Stimulated activated CD8-positive, alpha-beta memory T cell treated with anti-CD3 and anti-CD28 coated beads, Interleukin-4, amount 100 ng/mL, for 48 hours (primary cell): ENCODE results near the gene LAGE3.
A peak's percentile ranks its signal among the peaks of the same experiment; 100 is the strongest.

Experiments
- DNase-seq: peaks from one replicate; pipeline ENCODE4 v3.0.0-alpha.2; 2020

The LAGE3 gene

GRCh38 chrX:154452823-154453222 lies 26.3 kb downstream of the LAGE3 start:
- DNase-seq: no peak

DNA sequence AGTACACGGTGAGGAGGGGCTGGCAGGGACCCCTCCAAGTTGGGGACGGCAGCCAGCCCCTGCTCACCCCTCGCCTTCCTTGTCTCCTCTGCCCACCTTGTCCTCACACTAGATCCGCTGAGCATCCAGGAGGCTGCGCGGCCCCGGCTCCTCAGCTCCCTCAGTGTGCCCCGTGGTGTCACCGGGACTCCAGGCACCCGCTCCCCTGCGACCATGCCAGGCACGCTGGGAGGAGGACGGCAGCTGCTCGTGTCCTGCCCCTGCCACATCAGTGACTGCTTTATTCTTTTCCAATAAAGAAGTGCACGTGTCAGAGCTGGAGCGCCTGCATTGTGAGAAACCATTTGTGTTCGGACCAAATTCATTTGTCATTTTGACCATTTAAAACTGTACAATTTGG lies 28.8 kb downstream of the LAGE3 start:
- no peak for DNase-seq

DNA sequence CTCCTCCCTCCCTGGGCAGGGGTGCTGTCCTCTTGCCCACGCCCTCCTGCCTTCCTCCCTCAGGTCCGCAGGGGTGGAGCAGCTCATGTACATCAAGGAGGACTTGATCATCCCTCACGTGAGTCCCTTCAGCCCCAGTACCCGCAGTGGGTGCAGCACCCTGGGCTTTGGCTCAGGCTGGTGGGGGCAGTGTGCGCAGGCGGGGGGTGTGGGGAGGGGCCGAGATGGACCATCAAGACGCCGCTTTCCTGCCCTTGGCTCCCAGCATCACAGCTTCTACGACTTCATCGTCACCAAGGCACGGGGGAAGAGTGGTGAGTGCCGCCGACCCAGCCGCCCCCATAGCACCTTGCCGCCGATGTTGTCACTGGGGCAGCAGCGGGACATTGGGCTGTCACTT lies 29.5 kb downstream of the LAGE3 start:
- no peak for DNase-seq

DNA sequence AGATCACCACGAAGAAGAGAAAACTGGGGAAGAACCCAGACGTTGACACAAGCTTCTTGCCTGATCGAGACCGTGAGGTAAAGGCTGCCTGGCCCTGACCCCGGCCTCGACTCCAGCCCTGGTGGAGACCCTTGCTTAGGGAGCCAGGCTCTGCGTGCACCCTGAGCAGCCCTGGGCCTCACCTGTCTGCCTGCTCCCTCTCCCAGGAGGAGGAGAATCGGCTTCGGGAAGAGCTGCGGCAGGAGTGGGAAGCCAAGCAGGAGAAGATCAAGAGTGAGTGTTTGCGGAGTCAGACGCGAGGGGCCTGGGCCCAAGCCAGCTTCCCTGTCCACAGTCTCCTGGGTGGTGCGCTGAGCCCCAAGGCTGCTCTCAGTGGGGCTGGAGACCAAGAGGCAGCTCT lies 30.6 kb downstream of the LAGE3 start:
- no peak for DNase-seq

DNA sequence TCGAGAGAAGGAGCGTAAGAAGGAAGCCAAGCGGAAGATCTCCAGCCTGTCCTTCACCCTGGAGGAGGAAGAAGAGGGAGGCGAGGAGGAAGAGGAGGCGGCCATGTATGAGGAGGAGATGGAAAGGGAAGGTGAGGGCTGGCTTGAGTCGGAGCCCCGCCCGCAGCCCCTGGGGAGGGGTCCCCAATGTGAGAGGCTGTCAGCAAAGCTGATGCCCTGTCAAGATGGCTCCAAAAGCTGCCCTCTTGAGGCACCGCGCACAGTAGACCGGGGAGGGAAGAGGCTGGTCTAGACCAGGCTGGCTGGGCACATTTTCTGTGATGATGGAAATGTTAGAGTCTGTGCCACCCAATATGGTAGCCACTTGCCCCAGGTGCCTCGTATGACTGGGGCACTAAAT lies 32.7 kb downstream of the LAGE3 start:
- DNase-seq: no peak

- DNase-seq: no peak
These were observed 33.3 kb downstream of the LAGE3 start for GRCh38 chrX:154445776-154446175.

DNA sequence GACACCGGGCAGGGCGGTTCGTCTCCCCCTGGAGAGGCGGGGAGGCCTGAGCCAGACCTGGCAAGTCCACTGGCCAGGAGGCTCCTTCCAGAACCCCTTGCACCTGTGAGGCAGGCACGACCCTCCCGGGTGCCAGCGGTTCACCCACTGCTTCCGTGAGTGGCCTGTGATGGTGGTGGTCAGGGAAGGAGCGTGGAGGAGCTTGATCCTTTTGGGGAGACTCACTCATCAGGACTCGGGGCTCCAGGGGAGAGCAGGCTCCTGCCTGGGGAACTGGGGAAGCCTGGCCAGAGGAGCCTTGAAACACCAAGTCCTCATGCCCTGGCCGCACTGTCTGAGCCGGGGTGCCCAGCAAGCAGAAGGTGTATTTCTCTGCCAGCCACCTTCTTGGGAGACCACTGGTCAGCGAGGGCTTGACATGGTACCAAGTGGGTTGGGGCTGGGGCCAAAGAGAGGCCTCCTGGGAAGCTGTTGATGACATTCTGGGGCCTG lies 34.3 kb downstream of the LAGE3 start:
- no peak for DNase-seq

GRCh38 chrX:154443992-154444754 lies 34.9 kb downstream of the LAGE3 start, which contains the start of gene FAM50A:
FAM50A (plus strand) TSS chrX:154444141; CDS start chrX:154444236, 95 bp downstream.
- peak; percentile 81 for DNase-seq

DNA sequence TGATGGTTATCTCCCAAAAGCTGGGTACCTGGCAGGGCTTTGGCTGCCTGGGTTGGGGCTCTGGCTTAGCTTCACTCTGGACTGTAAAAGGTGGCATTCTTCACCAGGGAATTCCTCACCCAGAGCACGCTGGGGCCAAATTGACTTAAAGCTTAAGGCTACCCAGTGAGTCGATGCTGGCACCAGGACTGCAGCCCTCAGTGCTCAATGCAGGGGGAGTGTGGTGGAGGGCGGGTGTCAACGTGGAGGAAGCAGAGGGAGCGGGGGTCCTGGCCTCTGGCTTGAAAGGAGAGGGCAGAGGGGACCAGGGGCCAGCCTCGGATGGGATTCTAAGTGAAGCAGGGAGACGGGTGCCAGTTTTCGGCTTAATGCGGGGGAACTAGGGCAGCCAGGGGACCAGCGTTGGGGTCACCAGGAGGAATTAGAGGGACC lies 35.6 kb downstream of the LAGE3 start:
- DNase-seq: no peak

- DNase-seq: no peak
These were observed 36.9 kb downstream of the LAGE3 start for GRCh38 chrX:154441984-154442707.

DNA sequence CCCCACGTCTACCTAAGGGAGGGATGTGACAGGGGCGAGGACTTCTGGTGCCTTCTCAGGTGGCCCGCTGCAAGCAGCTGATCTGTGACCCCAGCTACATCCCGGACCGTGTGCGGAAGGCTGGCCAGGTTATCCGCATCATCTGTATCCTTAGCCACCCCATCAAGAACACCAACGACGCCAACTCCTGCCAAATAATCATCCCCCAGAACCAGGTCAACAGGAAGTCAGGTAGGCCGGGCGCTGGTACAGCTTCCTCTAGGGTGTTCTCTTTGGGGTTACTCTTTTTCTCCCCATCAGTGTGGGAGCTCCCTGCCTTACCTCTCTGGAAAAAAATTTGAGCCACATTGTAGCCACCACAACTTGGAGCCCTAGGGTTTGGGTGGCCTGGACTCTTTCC lies 37.5 kb downstream of the LAGE3 start:
- DNase-seq: no peak

GRCh38 chrX:154440623-154441357 lies 38.3 kb downstream of the LAGE3 start:
- no peak for DNase-seq

DNA sequence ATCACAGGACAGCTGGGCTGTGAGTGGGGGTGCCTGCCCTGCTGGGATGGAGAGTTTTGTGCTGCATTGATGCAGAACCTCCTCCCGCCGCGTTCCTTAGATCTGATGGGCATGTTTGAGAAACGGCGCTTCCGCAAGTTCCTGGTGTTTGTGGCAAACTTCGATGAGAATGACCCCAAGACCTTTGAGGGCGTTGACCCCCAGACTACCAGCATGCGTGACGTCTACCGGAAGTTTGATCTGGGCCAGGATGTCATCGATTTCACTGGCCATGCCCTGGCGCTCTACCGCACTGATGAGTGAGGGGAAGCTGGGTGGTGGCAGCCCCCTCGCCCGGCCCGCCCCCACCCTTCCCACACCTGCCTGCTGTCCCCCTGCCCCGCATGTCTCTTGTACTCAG lies 39.2 kb downstream of the LAGE3 start:
- DNase-seq: no peak

GRCh38 chrX:154437971-154438893 lies 40.8 kb downstream of the LAGE3 start:
- no peak for DNase-seq

- DNase-seq: peak; percentile 71
These were observed 41.9 kb downstream of the LAGE3 start, which contains the start of gene GDI1 for GRCh38 chrX:154436983-154437752. GDI1 (plus strand) TSS chrX:154437154; CDS start chrX:154437255, 101 bp downstream.

DNA sequence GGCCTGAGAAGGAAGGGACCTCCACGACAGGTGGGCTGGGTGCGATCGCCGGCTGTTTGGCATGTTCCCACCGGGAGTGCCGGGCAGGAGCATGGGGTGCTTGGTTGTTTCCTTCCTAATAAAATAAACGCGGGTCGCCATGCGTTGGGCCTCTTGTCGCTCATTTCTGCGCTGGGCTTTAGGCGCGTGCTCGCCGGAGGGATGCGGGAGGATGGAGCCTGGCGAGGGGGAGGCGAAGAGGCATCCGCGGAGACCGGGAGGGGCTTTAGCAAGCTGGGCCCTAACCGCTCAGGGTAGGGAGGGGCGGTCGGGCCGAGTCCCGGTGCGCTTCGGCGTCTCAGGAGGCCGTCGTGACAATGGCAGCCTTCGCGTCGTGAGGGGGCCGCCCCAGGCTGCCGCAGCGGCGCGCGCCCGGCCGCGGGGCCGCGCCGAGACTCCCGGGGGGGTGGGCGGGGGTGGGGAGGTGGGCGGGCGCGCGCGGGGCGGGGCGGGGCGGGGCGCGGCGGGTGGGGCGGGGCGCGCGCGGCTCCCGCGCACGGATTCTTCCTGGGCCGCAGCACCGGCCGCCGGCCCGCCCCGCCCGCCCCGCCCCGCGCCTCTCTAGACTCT lies 42.6 kb downstream of the LAGE3 start:
- peak; percentile 51 for DNase-seq

DNA sequence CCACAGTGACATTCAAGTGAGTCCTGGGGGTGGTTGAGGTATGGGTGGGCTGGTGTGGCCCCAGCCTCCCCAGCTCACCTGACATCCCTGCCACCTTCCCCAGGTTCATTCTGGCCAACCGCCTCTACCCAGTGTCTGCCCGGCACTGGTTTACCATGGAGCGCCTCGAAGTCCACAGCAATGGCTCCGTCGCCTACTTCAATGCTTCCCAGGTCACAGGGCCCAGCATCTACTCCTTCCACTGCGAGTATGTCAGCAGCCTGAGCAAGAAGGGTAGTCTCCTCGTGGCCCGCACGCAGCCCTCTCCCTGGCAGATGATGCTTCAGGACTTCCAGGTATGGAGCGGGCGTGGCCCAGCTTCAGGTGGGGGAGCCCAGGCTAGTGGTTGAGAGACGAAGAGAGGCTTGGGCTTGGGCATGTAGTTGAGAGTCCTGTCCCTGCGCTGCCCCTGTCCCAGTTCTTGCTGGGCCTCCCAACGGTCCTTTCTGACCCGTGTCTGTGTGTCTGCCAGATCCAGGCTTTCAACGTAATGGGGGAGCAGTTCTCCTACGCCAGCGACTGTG lies 43.8 kb downstream of the LAGE3 start:
- DNase-seq: no peak

GRCh38 chrX:154434394-154435168 lies 44.5 kb downstream of the LAGE3 start:
- no peak for DNase-seq

GRCh38 chrX:154433605-154434004 lies 45.5 kb downstream of the LAGE3 start:
- DNase-seq: no peak

- no peak for DNase-seq
These were observed 46.9 kb downstream of the LAGE3 start for GRCh38 chrX:154432210-154432609.
